Subcutaneous abdominal adipose tissue (tissue), 5 donors: ENCODE data around the gene DDR2.
"Not testable (repeated sequence)": the region's sequence is repeated elsewhere in the genome, so short reads cannot be mapped to it uniquely, and the experiment has no call there.

Experiments
- H3K27ac ChIP-seq: one replicate; pipeline ENCODE4 v1.7.0; 2013; ENCODE audit warnings: low read depth, mild to moderate bottlenecking, inconsistent platforms, low read length, moderate library complexity
- H3K27me3 ChIP-seq, 5 donors: one replicate each; pipeline ENCODE4 v1.7.0; 2013; ENCODE audit warnings: low read length in 5 of 5, inconsistent platforms in 1 of 5; ENCODE audit not compliant: control insufficient read depth in 5 of 5, insufficient read depth in 4 of 5
- H3K36me3 ChIP-seq, 5 donors: one replicate each; pipeline ENCODE4 v1.7.0; 2013; ENCODE audit warnings: low read length in 5 of 5; ENCODE audit not compliant: control insufficient read depth in 5 of 5, insufficient read depth in 5 of 5
- H3K4me1 ChIP-seq, 5 donors: one replicate each; pipeline ENCODE4 v1.7.0; 2013; ENCODE audit warnings: low read length in 5 of 5, mild to moderate bottlenecking in 3 of 5, moderate library complexity in 1 of 5; ENCODE audit not compliant: control insufficient read depth in 5 of 5, insufficient read depth in 5 of 5
- H3K4me3 ChIP-seq, 5 donors: one replicate each; pipeline ENCODE4 v1.7.0; 2013; ENCODE audit warnings: low read length in 5 of 5, low read depth in 1 of 5
- H3K9ac ChIP-seq, 5 donors: one replicate each; pipeline ENCODE4 v1.7.0; 2013; ENCODE audit warnings: low read length in 5 of 5, mild to moderate bottlenecking in 4 of 5, moderate library complexity in 3 of 5
- H3K9me3 ChIP-seq, 5 donors: one replicate each; pipeline ENCODE4 v1.7.0; 2013; ENCODE audit warnings: low read length in 5 of 5; ENCODE audit not compliant: control insufficient read depth in 5 of 5
- donor health status: healthy.
- donor health status: healthy.
- donor health status: healthy.
- donor health status: healthy.
- donor health status: healthy.

Gene DDR2

GRCh38 chr1:162812357-162812756 is 180.1 kb downstream of the DDR2 start:
- H3K9ac ChIP-seq, H3K4me1 ChIP-seq, H3K27me3 ChIP-seq, H3K36me3 ChIP-seq, H3K4me3 ChIP-seq, H3K9me3 ChIP-seq, H3K27ac ChIP-seq: not testable (repeated sequence)

GRCh38 chr1:162818136-162818535 is 185.9 kb downstream of the DDR2 start:
- not testable (repeated sequence) for H3K27ac ChIP-seq, H3K36me3 ChIP-seq
- peaks cover 0 to 11% (median 8%) of the 10 kb centered on the region in 5 donors for H3K27me3 ChIP-seq

GRCh38 chr1:162818666-162819065 is 186.4 kb downstream of the DDR2 start:
- H3K4me1 ChIP-seq, H3K4me3 ChIP-seq, H3K36me3 ChIP-seq, H3K9me3 ChIP-seq, H3K9ac ChIP-seq, H3K27ac ChIP-seq: not testable (repeated sequence)
- H3K27me3 ChIP-seq: peaks cover 1 to 12% (median 8%) of the 10 kb centered on the region in 5 donors

More at GRCh38 chr1:162818136-162818535, 185.9 kb downstream of the DDR2 start:
- H3K9ac ChIP-seq, H3K9me3 ChIP-seq, H3K4me1 ChIP-seq, H3K4me3 ChIP-seq: not testable (repeated sequence)

- H3K9ac ChIP-seq: peak overlapping the region in 1 of 5 donors; percentile 47
- H3K9me3 ChIP-seq: no peaks in the 10 kb centered on the region
- H3K27ac ChIP-seq: no peak overlapping the region
- no peaks in the 10 kb centered on the region for H3K36me3 ChIP-seq
- peaks cover 4 to 17% (median 8%) of the 10 kb centered on the region in 5 donors for H3K27me3 ChIP-seq
- H3K4me3 ChIP-seq: peak overlapping the region in 4 of 5 donors; percentile 28 to 59 (median 45)
- H3K4me1 ChIP-seq: peaks cover 3 to 9% (median 9%) of the 10 kb centered on the region in 5 donors
Observed at GRCh38 chr1:162822391-162823200, 190.3 kb downstream of the DDR2 start.

GRCh38 chr1:162823231-162823630 is 191.0 kb downstream of the DDR2 start:
- Histone ChIP-seq H3K36me3 (no peaks in the 10 kb centered on the region), H3K4me1 (peaks cover 3 to 9% (median 9%) of the 10 kb centered on the region in 5 donors), H3K9me3 (no peaks in the 10 kb centered on the region), H3K9ac (no peak overlapping the region), H3K27me3 (peaks cover 4 to 17% (median 8%) of the 10 kb centered on the region in 5 donors), H3K27ac (no peak overlapping the region), H3K4me3 (no peak overlapping the region)

- Histone ChIP-seq H3K4me1 (peaks cover 3 to 9% (median 9%) of the 10 kb centered on the region in 5 donors), H3K9me3 (no peaks in the 10 kb centered on the region), H3K27me3 (peaks cover 4 to 17% (median 8%) of the 10 kb centered on the region in 5 donors), H3K4me3 (no peak overlapping the region), H3K27ac (no peak overlapping the region), H3K36me3 (no peaks in the 10 kb centered on the region), H3K9ac (no peak overlapping the region)
Observed at GRCh38 chr1:162823771-162824525, 191.7 kb downstream of the DDR2 start.

- peaks cover 0 to 5% (median 0%) of the 10 kb centered on the region in 5 donors for H3K27me3 ChIP-seq
- no peaks in the 10 kb centered on the region for H3K36me3 ChIP-seq
- H3K4me3 ChIP-seq: no peak overlapping the region
- no peak overlapping the region for H3K27ac ChIP-seq
- H3K4me1 ChIP-seq: no peaks in the 10 kb centered on the region
- no peaks in the 10 kb centered on the region for H3K9me3 ChIP-seq
- H3K9ac ChIP-seq: no peak overlapping the region
Observed at GRCh38 chr1:162829268-162829667, 197.0 kb downstream of the DDR2 start.

- Histone ChIP-seq H3K9ac (no peak overlapping the region), H3K4me1 (no peaks in the 10 kb centered on the region), H3K9me3 (no peaks in the 10 kb centered on the region), H3K27me3 (no peaks in the 10 kb centered on the region), H3K27ac (no peak overlapping the region), H3K36me3 (no peaks in the 10 kb centered on the region), H3K4me3 (no peak overlapping the region)
Observed at GRCh38 chr1:162832470-162832869, 200.2 kb downstream of the DDR2 start.

GRCh38 chr1:162835157-162835899 is 203.1 kb downstream of the DDR2 start:
- Histone ChIP-seq H3K4me1 (no peaks in the 10 kb centered on the region), H3K4me3 (no peak overlapping the region), H3K36me3 (no peaks in the 10 kb centered on the region), H3K9me3 (peaks cover 6 to 13% (median 13%) of the 10 kb centered on the region in 5 donors), H3K27ac (no peak overlapping the region), H3K27me3 (no peaks in the 10 kb centered on the region), H3K9ac (no peak overlapping the region)
